Ishikawa (cell line): ENCODE results near the gene COL28A1.

Experiments used
- CEBPB ChIP-seq: IDR thresholded peaks from 2 replicates; pipeline ENCODE4 v1.6.1; 2012
- CREB1 ChIP-seq: IDR thresholded peaks from 2 replicates; pipeline ENCODE4 v1.6.1; 2012; ENCODE audit warnings: low read depth
- EGR1 ChIP-seq: IDR thresholded peaks from 2 replicates; pipeline ENCODE4 v1.6.1; 2012
- EP300 ChIP-seq: IDR thresholded peaks from 2 replicates; pipeline ENCODE4 v1.6.1; 2012; ENCODE audit warnings: borderline replicate concordance
- FOXM1 ChIP-seq: IDR thresholded peaks from 2 replicates; pipeline ENCODE4 v1.6.1; 2012; ENCODE audit warnings: low read depth, borderline replicate concordance
- MAX ChIP-seq: IDR thresholded peaks from 2 replicates; pipeline ENCODE4 v1.6.1; 2012
- NFIC ChIP-seq: IDR thresholded peaks from 2 replicates; pipeline ENCODE4 v1.6.1; 2012
- RAD21 ChIP-seq: IDR thresholded peaks from 2 replicates; pipeline ENCODE4 v1.6.1; 2012; ENCODE audit warnings: low read depth
- REST ChIP-seq: IDR thresholded peaks from 2 replicates; pipeline ENCODE4 v1.6.1; 2012; ENCODE audit warnings: low read depth, mild to moderate bottlenecking
- TAF1 ChIP-seq: IDR thresholded peaks from 2 replicates; pipeline ENCODE4 v1.6.1; 2012; ENCODE audit warnings: low read depth, mild to moderate bottlenecking
- TCF12 ChIP-seq: IDR thresholded peaks from 2 replicates; pipeline ENCODE4 v1.6.1; 2012; ENCODE audit warnings: low read depth
- TEAD4 ChIP-seq: IDR thresholded peaks from 2 replicates; pipeline ENCODE4 v1.6.1; 2012
- USF1 ChIP-seq: IDR thresholded peaks from 2 replicates; pipeline ENCODE4 v1.6.1; 2012
- YY1 ChIP-seq: IDR thresholded peaks from 2 replicates; pipeline ENCODE4 v1.6.1; 2012; ENCODE audit warnings: low read depth
- ZBTB7A ChIP-seq: IDR thresholded peaks from 2 replicates; pipeline ENCODE4 v1.6.1; 2012; ENCODE audit warnings: low read depth

COL28A1 gene

GRCh38 chr7:7309203-7309602 is 226.5 kb downstream of the COL28A1 start:
- TF ChIP-seq NFIC (no peak), FOXM1 (no peak), CREB1 (no peak), RAD21 (no peak), MAX (no peak), EP300 (no peak), EGR1 (no peak), TAF1 (no peak), ZBTB7A (no peak), TCF12 (no peak), TEAD4 (no peak), YY1 (no peak), USF1 (no peak), CEBPB (no peak), REST (no peak)
